Endothelial cell of umbilical vein (primary cell): ENCODE data around the gene CCDC197. TPM values are rescaled to one million over a fixed set of nuclear protein-coding genes. Genes with fewer than 3 reads are reported as not detected.

Experiments
- BruUV-seq: library from RNA; stranded (reverse); fragments of 400-500 nt; replicated peaks from 2 replicates; lab custom pipeline; 2021; lab: Mats Ljungman, UMichigan
- CTCF ChIA-PET: fragments of 300-600, 350-600 bp; sonication (Branson Sonifier 250); formaldehyde crosslinking; loops from one replicate; lab custom pipeline; 2021; ENCODE audit warnings: antibody characterized with exemption, inconsistent platforms; lab: Charles Lee
- POLR2A ChIA-PET: fragments of 300-600, 350-600 bp; sonication (Branson Sonifier 250); formaldehyde crosslinking; loops from one replicate; lab custom pipeline; 2021; ENCODE audit warnings: antibody characterized with exemption, inconsistent platforms; lab: Charles Lee
- DNase-seq: peaks from one replicate; pipeline ENCODE4 v3.0.0-alpha.2; 2011; ENCODE audit warnings: low read depth, low spot score
- FAIRE-seq: peaks from 2 replicates; lab custom pipeline; 2011; peaks lifted over from hg19 to GRCh38; lab: Jason Lieb, UNC
- H2AFZ ChIP-seq: 2 replicates; pipeline ENCODE4 v1.6.0; 2012; ENCODE audit warnings: low read depth, low read length, control low read depth, inconsistent platforms
- H3K27ac ChIP-seq: 2 replicates; pipeline ENCODE4 v1.5.1; 2011; ENCODE audit warnings: low read depth, mild to moderate bottlenecking, control low read depth, low read length, moderate library complexity; ENCODE audit not compliant: insufficient read depth
- H3K27me3 ChIP-seq, 2 experiments: 2 replicates each; pipeline versions ENCODE4 v1.6.0 to v1.6.1; 2011; ENCODE audit warnings: low read length in 2 of 2, mixed read lengths in 1 of 2; ENCODE audit not compliant: control insufficient read depth in 2 of 2, insufficient read depth in 2 of 2
- H3K36me3 ChIP-seq, 2 experiments: 2 replicates in 1 of 2; 3 replicates in 1 of 2; pipeline ENCODE4 v1.5.1; 2011; ENCODE audit warnings: low read length in 2 of 2, mild to moderate bottlenecking in 1 of 2, moderate library complexity in 1 of 2; ENCODE audit not compliant: control insufficient read depth in 2 of 2, insufficient read depth in 2 of 2; ENCODE audit errors: extremely low read depth in 1 of 2
- H3K4me1 ChIP-seq: 3 replicates; pipeline ENCODE4 v1.5.1; 2011; ENCODE audit warnings: mild to moderate bottlenecking, low read length; ENCODE audit not compliant: control insufficient read depth, insufficient read depth; ENCODE audit errors: extremely low read depth
- H3K4me2 ChIP-seq: 2 replicates; pipeline ENCODE4 v1.6.1; 2011; ENCODE audit warnings: low read length, control low read depth, mixed read lengths; ENCODE audit not compliant: insufficient read depth
- H3K4me3 ChIP-seq, 3 experiments: fragments of 200-600 bp in 1 of 3; sonication (generic), shearing (Covaris generic) in 1 of 3; replicated peaks in 1 of 3; 2 replicates each; pipeline ENCODE4 v1.5.1; 2011 to 2016; ENCODE audit warnings: control low read depth in 3 of 3, low read length in 3 of 3, mild to moderate bottlenecking in 2 of 3, inconsistent platforms in 1 of 3, low read depth in 1 of 3, moderate library complexity in 1 of 3; ENCODE audit not compliant: insufficient read depth in 1 of 3
- H3K79me2 ChIP-seq: 2 replicates; pipeline ENCODE4 v1.6.0; 2012; ENCODE audit warnings: low read length, inconsistent platforms; ENCODE audit not compliant: control insufficient read depth, insufficient read depth
- H3K9ac ChIP-seq: replicated peaks from 2 replicates; pipeline ENCODE3; 2011; ENCODE audit warnings: low read length, control low read depth; ENCODE audit not compliant: insufficient read depth; ENCODE audit errors: extremely low read depth
- H3K9me1 ChIP-seq: replicated peaks from 3 replicates; pipeline ENCODE4 v1.6.0; 2011; ENCODE audit warnings: mild to moderate bottlenecking, low read length; ENCODE audit not compliant: control insufficient read depth, insufficient read depth; ENCODE audit errors: extremely low read depth
- H3K9me3 ChIP-seq: replicated peaks from 2 replicates; pipeline ENCODE4 v1.5.1; 2012; ENCODE audit warnings: low read length, inconsistent platforms; ENCODE audit not compliant: control insufficient read depth, insufficient read depth
- H4K20me1 ChIP-seq: replicated peaks from 2 replicates; pipeline ENCODE3; 2011; ENCODE audit warnings: mild to moderate bottlenecking, low read length; ENCODE audit not compliant: control insufficient read depth, insufficient read depth; ENCODE audit errors: extremely low read depth
- EZH2 ChIP-seq: IDR thresholded peaks from 2 replicates; pipeline ENCODE4 v1.6.1; 2012; ENCODE audit warnings: borderline replicate concordance, low read depth, mild to moderate bottlenecking, moderate library complexity, low read length, inconsistent platforms; ENCODE audit not compliant: severe bottlenecking
- FOS ChIP-seq: IDR thresholded peaks from 2 replicates; pipeline ENCODE4 v1.6.1; 2011; ENCODE audit warnings: mild to moderate bottlenecking, low read length, moderate library complexity, borderline replicate concordance; ENCODE audit not compliant: insufficient read depth
- GATA2 ChIP-seq: IDR thresholded peaks from 2 replicates; pipeline ENCODE4 v1.7.0; 2011; ENCODE audit warnings: low read depth, mild to moderate bottlenecking, moderate library complexity, mixed read lengths, low read length; ENCODE audit not compliant: insufficient read length, insufficient read depth
- JUN ChIP-seq: IDR thresholded peaks from 2 replicates; pipeline ENCODE4 v1.6.1; 2011; ENCODE audit warnings: borderline replicate concordance, low read depth; ENCODE audit not compliant: insufficient read length, insufficient read depth
- MYC ChIP-seq: IDR thresholded peaks from one replicate; pipeline ENCODE4 v1.6.1; 2011; ENCODE audit warnings: mild to moderate bottlenecking, low read depth, low read length
- POLR2A ChIP-seq: IDR thresholded peaks from 2 replicates; pipeline ENCODE4 v1.6.1; 2012; ENCODE audit warnings: low read depth, mild to moderate bottlenecking, control low read depth, low read length
- POLR2AphosphoS5 ChIP-seq: IDR thresholded peaks from 2 replicates; pipeline ENCODE4 v1.6.1; 2012; ENCODE audit warnings: low read depth, mild to moderate bottlenecking, control low read depth, low read length, moderate library complexity; ENCODE audit not compliant: insufficient read depth
- dilution Hi-C: fragments of 300-500 bp; cut with MboI; formaldehyde crosslinking; loops from one replicate; pipeline ENCODE4 v1.15.0; 2019; ENCODE audit warnings: low sequenced_read_pairs; ENCODE audit not compliant: extremely low pct_ligation_motif_present
- intact Hi-C: fragments of 100-400 bp; cut with micrococcal nuclease; formaldehyde crosslinking; loops from one replicate; pipeline ENCODE4 v1.10.0; 2022
- polyA plus RNA-seq, 4 experiments: library from polyadenylated mRNA; depleted of rRNA in 3 of 4; stranded (reverse) in 3 of 4; unstranded in 1 of 4; fragments of >200 nt; gene quantifications; 2 replicates each; pipeline versions ENCODE4 v1.2.1 to v1.2.3, GENCODE V29; 2011 to 2012; ENCODE audit warnings: missing spikeins in 1 of 4
- total RNA-seq: library from RNA; stranded (reverse); gene quantifications from 2 replicates; pipeline ENCODE4 v1.2.3, GENCODE V29; 2021
- TF ChIP-seq, protein P1 (sequence below): IDR thresholded peaks from 2 replicates; pipeline ENCODE4 v1.6.1; 2011; ENCODE audit not compliant: insufficient read depth, insufficient read length
- TF ChIP-seq, protein P2 (sequence below), 2 donors: IDR thresholded peaks; 1 replicate in 1 of 2; 2 replicates in 1 of 2; pipeline ENCODE4 v1.5.1; 2011; ENCODE audit warnings: low read length in 2 of 2, mild to moderate bottlenecking in 2 of 2, moderate library complexity in 2 of 2, control low read depth in 1 of 2, inconsistent platforms in 1 of 2, low read depth in 1 of 2; ENCODE audit not compliant: insufficient read depth in 1 of 2; ENCODE audit errors: extremely low read depth in 1 of 2

The CCDC197 gene
- total and polyA plus RNA-seq, 2 donors (not counting 3 experiments of a cell fraction or from before 2014, with no cell fraction given), result not detected

DNA sequence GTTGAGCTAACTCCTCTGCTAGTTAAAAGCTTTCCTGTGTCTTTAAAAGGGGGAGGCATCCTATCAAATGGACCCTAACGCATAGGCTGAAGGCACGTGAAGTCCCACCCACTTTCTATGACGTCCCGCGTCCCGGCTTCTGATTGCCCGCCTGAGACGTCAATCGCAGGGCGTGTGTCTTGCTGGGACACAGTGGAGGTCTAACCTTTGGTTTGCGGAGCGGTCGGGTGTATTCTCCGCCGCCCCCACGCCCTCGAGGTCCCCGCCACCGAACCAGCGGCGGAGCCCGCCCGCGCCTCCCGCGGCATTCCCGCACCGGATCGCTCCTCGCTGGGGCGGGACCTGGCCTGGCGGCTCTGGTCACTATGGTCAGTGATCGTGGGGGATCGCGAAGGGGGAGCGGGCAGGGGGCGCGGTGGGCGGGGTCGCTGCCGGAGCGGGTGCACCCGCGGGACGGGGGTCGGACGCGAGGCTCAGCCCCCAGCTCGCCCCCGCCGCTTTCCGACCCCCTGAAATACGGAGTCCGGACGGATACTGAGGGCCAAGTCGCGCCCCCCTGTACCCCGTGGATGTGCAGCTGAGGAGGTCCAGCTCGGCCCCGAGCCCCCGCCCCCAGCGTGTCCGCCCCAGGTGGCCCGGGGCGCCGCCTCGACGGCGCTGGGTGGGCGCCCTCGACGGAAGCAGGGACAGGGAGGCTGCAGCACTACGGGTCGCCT lies 29.2 kb downstream of the CCDC197 start, which contains the start of gene OTUB2:
TSS of gene OTUB2 (plus strand) at position 168 of the 716 bp plus-strand sequence. CDS start at position 366, 198 bp downstream.
- intact Hi-C loops, result loop anchor here (1.0 to 2.0 kb wide), 2 partner anchors 154 to 819 kb away; partner anchors contain the start of genes GON7 and UBR7
- BruUV-seq, result no TSS peak
- ChIA-PET POLR2A (no interaction called here), CTCF (interaction anchor here (1.0 to 2.6 kb wide), 5 partner anchors 10 to 110 kb away, joined by 4 to 16 read pairs (median 9); no protein-coding TSS in a partner anchor)
- Histone ChIP-seq H3K9ac (no peak within 1 kb of the TSS), H3K9me1 (no peaks in the 10 kb centered on the region), H3K36me3 (no peaks in the 10 kb centered on the region), H2AFZ (peak within 1 kb of the TSS; percentile 78), H3K4me3 (peak within 1 kb of the TSS in 2 of 3 experiments; percentile 29 to 50), H4K20me1 (no peaks in the 10 kb centered on the region), H3K27me3 (peaks cover 0 to 4% of the 10 kb centered on the region in 2 experiments), H3K4me2 (peak within 1 kb of the TSS; percentile 8), H3K4me1 (peaks cover 10% of the 10 kb centered on the region), H3K79me2 (no peaks in the 10 kb centered on the region), H3K27ac (no peak within 1 kb of the TSS), H3K9me3 (no peaks in the 10 kb centered on the region)
- DNase-seq (peak; percentile 99), FAIRE-seq (peak; percentile 99)
- dilution Hi-C loops, result no loop called here
- TF ChIP-seq MYC, result no peak
- TF ChIP-seq, protein P1, sequence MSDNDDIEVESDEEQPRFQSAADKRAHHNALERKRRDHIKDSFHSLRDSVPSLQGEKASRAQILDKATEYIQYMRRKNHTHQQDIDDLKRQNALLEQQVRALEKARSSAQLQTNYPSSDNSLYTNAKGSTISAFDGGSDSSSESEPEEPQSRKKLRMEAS, result peak; percentile 22

DNA sequence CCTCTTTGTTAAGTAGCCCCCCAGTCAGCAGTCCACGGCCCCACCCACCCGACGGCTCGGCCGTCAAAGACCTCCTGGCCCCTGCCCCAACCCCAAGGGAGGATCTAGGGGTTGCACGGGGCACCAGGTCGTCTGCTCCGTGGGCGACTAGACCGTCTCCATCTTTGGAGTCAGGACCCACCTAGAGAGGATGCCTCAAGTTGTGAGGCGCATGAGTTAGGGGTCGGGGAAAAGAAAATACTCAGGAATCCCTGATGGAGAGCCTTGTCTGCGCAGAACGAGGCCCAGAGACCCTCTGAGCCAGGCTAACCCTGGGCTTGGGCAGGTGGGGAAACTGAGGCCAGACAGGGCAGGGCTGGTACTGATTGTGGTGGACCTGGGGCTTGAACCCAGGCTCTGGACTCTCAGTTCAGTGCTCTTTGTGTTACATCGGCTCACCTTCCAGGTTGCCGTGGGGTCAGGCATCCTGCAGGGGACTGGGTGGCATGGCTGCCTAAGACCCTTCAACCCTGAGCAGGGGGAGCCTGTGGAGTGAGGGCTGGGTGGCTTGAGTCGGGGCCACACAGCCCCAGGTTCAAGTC lies 29.9 kb downstream of the CCDC197 start:
- Histone ChIP-seq H3K9me1 (no peaks in the 10 kb centered on the region), H3K79me2 (no peaks in the 10 kb centered on the region), H3K36me3 (no peaks in the 10 kb centered on the region), H3K4me2 (no peak overlapping the region), H3K27ac (no peak overlapping the region), H3K4me1 (peaks cover 10% of the 10 kb centered on the region), H3K4me3 (peak overlapping the region in 2 of 3 experiments; percentile 29 to 50), H3K9ac (no peak overlapping the region), H3K27me3 (peaks cover 0 to 4% of the 10 kb centered on the region in 2 experiments), H4K20me1 (no peaks in the 10 kb centered on the region), H2AFZ (peak overlapping the region; percentile 78), H3K9me3 (no peaks in the 10 kb centered on the region)
- dilution Hi-C loops, result no loop called here
- BruUV-seq, result no TSS peak
- ChIA-PET CTCF (interaction anchor here (2.2 to 2.7 kb wide), 5 partner anchors 9 to 110 kb away, joined by 9 to 30 read pairs (median 16); partner anchors contain the start of gene IFI27L2), POLR2A (no interaction called here)
- no peak for FAIRE-seq
- DNase-seq, result no peak
- intact Hi-C loops, result loop anchor here (1.0 to 2.0 kb wide), 2 partner anchors 154 to 820 kb away; partner anchors contain the start of genes GON7 and UBR7
- TF ChIP-seq, protein P1, result no peak
- no peak for TF ChIP-seq MYC
- TF ChIP-seq JUN, result no peak
- TF ChIP-seq EZH2, result no peak
- no peak for TF ChIP-seq POLR2AphosphoS5
- no peak for TF ChIP-seq POLR2A
- no peak for TF ChIP-seq GATA2
- TF ChIP-seq FOS, result no peak
- TF ChIP-seq, protein P2, sequence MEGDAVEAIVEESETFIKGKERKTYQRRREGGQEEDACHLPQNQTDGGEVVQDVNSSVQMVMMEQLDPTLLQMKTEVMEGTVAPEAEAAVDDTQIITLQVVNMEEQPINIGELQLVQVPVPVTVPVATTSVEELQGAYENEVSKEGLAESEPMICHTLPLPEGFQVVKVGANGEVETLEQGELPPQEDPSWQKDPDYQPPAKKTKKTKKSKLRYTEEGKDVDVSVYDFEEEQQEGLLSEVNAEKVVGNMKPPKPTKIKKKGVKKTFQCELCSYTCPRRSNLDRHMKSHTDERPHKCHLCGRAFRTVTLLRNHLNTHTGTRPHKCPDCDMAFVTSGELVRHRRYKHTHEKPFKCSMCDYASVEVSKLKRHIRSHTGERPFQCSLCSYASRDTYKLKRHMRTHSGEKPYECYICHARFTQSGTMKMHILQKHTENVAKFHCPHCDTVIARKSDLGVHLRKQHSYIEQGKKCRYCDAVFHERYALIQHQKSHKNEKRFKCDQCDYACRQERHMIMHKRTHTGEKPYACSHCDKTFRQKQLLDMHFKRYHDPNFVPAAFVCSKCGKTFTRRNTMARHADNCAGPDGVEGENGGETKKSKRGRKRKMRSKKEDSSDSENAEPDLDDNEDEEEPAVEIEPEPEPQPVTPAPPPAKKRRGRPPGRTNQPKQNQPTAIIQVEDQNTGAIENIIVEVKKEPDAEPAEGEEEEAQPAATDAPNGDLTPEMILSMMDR (IDR thresholded peaks at IDR 0.05; ENCODE audit: extremely low read depth in 1 of 2, insufficient read depth in 1 of 2, low read depth in 1 of 2, low read length in 2 of 2), result no peak
